ENCODE data around the gene MRPS34.
A peak's percentile ranks its signal among the peaks of the same experiment; 100 is the strongest.

The MRPS34 gene

DNA sequence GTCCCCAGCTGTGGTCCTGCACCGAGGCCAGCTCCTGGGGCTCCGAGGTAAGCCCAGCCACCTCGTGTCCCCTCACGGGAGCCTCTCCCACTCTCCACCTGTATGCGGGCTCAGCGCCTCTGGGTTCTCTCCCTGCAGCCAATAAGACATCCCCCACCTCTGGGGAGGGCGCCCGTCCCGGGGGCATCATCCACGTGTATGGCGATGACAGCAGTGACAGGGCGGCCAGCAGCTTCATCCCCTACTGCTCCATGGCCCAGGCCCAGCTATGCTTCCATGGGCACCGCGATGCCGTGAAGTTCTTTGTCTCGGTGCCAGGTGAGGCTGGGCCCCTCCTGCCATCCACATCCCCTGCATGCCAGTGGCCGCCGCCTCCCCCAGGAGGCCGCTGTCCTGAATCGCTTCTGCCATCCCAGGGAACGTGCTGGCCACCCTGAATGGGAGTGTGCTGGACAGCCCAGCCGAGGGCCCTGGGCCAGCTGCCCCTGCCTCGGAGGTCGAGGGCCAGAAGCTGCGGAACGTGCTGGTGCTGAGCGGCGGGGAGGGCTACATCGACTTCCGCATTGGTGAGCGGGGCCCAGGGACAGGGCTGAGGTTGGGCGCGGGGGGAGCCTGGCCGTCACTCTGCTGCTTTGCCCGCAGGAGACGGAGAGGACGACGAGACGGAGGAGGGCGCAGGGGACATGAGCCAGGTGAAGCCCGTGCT is 4.7 kb downstream of the MRPS34 start (continued):
- TF ChIP-seq, protein P1, sequence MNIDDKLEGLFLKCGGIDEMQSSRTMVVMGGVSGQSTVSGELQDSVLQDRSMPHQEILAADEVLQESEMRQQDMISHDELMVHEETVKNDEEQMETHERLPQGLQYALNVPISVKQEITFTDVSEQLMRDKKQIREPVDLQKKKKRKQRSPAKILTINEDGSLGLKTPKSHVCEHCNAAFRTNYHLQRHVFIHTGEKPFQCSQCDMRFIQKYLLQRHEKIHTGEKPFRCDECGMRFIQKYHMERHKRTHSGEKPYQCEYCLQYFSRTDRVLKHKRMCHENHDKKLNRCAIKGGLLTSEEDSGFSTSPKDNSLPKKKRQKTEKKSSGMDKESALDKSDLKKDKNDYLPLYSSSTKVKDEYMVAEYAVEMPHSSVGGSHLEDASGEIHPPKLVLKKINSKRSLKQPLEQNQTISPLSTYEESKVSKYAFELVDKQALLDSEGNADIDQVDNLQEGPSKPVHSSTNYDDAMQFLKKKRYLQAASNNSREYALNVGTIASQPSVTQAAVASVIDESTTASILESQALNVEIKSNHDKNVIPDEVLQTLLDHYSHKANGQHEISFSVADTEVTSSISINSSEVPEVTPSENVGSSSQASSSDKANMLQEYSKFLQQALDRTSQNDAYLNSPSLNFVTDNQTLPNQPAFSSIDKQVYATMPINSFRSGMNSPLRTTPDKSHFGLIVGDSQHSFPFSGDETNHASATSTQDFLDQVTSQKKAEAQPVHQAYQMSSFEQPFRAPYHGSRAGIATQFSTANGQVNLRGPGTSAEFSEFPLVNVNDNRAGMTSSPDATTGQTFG (tag by site-specific recombination; IDR thresholded peaks at IDR 0.05; ENCODE audit: borderline replicate concordance), result no peak
- TF ChIP-seq, protein P2, sequence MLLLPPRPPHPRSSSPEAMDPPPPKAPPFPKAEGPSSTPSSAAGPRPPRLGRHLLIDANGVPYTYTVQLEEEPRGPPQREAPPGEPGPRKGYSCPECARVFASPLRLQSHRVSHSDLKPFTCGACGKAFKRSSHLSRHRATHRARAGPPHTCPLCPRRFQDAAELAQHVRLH (tag by site-specific recombination; IDR thresholded peaks at IDR 0.05), result no peak
- TF ChIP-seq SCRT1 (tag by site-specific recombination; IDR thresholded peaks at IDR 0.05; ENCODE audit: borderline replicate concordance) (no peak), HOXC10 (CRISPR knock-in tag; IDR thresholded peaks at IDR 0.05) (no peak), ZNF549 (tag by site-specific recombination; IDR thresholded peaks at IDR 0.05) (no peak), ZNF677 (tag by site-specific recombination; IDR thresholded peaks at IDR 0.05) (no peak), ZNF169 (tag by site-specific recombination; IDR thresholded peaks at IDR 0.05) (no peak), KLF7 (tag by site-specific recombination; IDR thresholded peaks at IDR 0.05; ENCODE audit: borderline replicate concordance) (no peak), ZNF341 (tag by site-specific recombination; IDR thresholded peaks at IDR 0.05; ENCODE audit: low read depth) (no peak), HIC1 (tag by site-specific recombination; IDR thresholded peaks at IDR 0.05) (peak; percentile 69), ZNF280C (tag by site-specific recombination; IDR thresholded peaks at IDR 0.05) (no peak), ZNF16 (tag by site-specific recombination; IDR thresholded peaks at IDR 0.05; ENCODE audit: low read depth) (no peak), MYNN (tag by site-specific recombination; IDR thresholded peaks at IDR 0.05; ENCODE audit: borderline replicate concordance) (no peak), BCL11A (tag by site-specific recombination; IDR thresholded peaks at IDR 0.05; ENCODE audit: low read depth) (no peak), ZNF513 (tag by site-specific recombination; IDR thresholded peaks at IDR 0.05) (no peak), GLI4 (tag by site-specific recombination; IDR thresholded peaks at IDR 0.05) (no peak), ZNF600 (tag by site-specific recombination; IDR thresholded peaks at IDR 0.05) (0 out of 2 replicates have a peak, but pooled peaks have one; percentile 71), ZNF239 (tag by site-specific recombination; IDR thresholded peaks at IDR 0.05) (no peak), SP2 (tag by site-specific recombination; IDR thresholded peaks at IDR 0.05) (no peak), GLIS2 (tag by site-specific recombination; IDR thresholded peaks at IDR 0.05) (0 out of 2 replicates have a peak, but pooled peaks have one; percentile 28)
- TF ChIP-seq, protein P3, sequence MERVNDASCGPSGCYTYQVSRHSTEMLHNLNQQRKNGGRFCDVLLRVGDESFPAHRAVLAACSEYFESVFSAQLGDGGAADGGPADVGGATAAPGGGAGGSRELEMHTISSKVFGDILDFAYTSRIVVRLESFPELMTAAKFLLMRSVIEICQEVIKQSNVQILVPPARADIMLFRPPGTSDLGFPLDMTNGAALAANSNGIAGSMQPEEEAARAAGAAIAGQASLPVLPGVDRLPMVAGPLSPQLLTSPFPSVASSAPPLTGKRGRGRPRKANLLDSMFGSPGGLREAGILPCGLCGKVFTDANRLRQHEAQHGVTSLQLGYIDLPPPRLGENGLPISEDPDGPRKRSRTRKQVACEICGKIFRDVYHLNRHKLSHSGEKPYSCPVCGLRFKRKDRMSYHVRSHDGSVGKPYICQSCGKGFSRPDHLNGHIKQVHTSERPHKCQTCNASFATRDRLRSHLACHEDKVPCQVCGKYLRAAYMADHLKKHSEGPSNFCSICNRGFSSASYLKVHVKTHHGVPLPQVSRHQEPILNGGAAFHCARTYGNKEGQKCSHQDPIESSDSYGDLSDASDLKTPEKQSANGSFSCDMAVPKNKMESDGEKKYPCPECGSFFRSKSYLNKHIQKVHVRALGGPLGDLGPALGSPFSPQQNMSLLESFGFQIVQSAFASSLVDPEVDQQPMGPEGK (tag by site-specific recombination; IDR thresholded peaks at IDR 0.05), result peak; percentile 26; the same call in 1 of the 2 replicates
- TF ChIP-seq, protein P4, sequence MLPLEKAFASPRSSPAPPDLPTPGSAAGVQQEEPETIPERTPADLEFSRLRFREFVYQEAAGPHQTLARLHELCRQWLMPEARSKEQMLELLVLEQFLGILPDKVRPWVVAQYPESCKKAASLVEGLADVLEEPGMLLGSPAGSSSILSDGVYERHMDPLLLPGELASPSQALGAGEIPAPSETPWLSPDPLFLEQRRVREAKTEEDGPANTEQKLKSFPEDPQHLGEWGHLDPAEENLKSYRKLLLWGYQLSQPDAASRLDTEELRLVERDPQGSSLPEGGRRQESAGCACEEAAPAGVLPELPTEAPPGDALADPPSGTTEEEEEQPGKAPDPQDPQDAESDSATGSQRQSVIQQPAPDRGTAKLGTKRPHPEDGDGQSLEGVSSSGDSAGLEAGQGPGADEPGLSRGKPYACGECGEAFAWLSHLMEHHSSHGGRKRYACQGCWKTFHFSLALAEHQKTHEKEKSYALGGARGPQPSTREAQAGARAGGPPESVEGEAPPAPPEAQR (tag by site-specific recombination; IDR thresholded peaks at IDR 0.05), result no peak
